GM12872 (cell line): ENCODE measurements around the gene TACC2.

Source experiments
- CTCF ChIP-seq: IDR thresholded peaks from 3 replicates; pipeline ENCODE4 v1.5.1; 2011; ENCODE audit warnings: low read depth, mild to moderate bottlenecking, low read length, moderate library complexity; ENCODE audit not compliant: insufficient read depth

TACC2 gene

DNA sequence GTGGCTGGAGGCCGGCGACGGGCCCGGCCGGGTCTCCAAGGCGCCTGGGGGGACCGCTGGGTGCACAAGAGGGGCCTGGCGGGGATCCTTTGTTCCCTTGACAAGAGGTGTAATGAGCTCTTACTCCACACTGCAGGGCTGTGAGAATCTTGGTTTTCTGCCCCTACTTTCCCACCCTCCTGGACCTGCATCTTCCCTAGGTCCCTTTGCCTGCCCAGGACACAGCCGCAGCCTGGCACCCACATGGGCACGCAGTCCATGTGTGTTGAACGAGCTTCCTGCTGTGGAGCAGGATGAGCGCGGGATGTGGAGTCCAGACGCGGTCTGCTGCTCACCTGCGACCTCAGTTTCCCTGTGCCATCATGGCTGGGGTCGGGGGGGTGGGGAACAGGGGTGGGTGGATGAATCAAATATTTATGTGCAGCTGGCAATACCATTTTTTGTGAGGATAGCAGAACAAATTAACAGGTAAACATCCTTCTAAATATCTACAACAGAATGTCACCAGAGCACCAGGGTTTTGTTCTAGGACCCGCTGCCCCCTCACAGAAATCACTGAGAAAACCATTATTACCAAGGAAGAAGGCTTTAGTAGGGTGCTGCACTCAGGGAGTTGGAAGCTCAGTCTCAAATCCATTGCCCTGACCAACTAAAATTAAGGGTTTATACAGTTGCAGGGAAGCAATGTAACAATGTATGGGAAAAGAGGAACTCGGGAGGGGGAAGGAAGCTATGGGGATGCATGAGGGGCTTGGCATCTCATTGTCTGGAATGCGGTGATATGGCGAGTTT lies 13.5 kb upstream of the TACC2 start:
- no peak; the same call in 2 of the 3 replicates for TF ChIP-seq CTCF

DNA sequence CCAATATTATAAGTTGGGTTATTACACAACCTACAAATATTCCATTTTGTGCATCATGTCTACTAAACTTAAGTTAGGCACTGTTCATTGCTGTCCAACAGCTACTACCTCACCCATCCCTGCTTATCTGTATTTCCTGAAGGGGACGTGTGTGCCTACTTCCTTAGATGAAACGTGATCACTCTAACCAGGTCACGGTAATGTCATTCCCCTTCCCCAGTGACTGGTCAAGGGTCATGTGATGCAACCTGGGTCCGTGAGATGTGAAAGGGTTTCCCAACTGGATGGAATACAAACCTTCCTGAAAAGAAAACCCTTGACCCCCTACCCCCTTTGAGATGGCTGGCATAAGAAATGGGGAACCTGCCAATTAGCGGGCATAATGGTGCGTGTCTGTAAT lies 12.4 kb upstream of the TACC2 start:
- no peak for TF ChIP-seq CTCF

- no peak for TF ChIP-seq CTCF
These were observed 10.5 kb upstream of the TACC2 start for GRCh38 chr10:121978511-121978910.

DNA sequence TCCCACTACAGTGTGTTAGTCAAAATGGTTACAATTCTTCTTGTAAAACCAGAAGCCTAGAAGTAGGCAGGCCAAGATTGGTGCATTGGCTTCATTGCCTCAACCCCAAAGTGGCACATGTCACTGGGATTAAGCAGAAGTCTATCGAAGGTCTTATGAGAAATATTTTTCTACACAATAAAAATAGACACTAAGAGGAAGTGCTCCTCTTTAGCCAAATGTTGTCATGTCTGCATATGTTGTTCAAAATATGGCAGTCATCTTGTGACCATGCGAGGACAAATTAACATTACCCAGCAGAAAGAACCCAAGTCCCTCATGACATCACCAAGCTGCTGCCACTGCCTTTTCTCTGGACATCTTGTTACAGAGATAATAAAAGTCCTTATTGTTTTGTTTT lies 7.6 kb upstream of the TACC2 start:
- no peak for TF ChIP-seq CTCF

- no peak for TF ChIP-seq CTCF
These were observed 5.1 kb upstream of the TACC2 start for GRCh38 chr10:121983852-121984251.

DNA sequence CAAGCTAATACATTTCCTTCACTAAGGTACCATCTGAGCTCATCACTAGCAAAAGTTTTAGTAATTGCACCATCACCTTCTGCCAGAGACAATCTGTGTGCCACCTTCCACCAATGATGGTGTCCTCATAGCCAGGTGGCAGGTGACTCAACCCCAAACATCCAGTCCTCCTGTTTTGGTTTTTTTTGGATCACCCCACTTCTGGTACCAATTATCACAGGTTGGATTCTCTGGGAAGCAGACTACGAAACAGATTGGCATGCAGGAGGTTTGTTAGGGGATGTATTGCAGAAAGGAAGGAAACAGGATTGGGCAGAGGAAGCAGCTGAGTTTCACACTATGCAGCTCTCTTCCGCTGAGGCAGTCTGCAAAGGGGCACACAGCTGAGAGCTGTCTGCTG lies 4.5 kb upstream of the TACC2 start:
- no peak for TF ChIP-seq CTCF

GRCh38 chr10:121990015-121990677 lies 1.2 kb downstream of the TACC2 start:
- TF ChIP-seq CTCF = no peak
